ENCODE results near the gene ZNF165. TPM values are rescaled to one million over a fixed set of nuclear protein-coding genes. Genes with fewer than 3 reads are reported as not detected.

The ZNF165 gene
- total and polyA plus RNA-seq, 2 of the 13 experiments (the other 11 are each of a cell fraction or from before 2014, with no cell fraction given), result 0.58 to 8.6 TPM

DNA sequence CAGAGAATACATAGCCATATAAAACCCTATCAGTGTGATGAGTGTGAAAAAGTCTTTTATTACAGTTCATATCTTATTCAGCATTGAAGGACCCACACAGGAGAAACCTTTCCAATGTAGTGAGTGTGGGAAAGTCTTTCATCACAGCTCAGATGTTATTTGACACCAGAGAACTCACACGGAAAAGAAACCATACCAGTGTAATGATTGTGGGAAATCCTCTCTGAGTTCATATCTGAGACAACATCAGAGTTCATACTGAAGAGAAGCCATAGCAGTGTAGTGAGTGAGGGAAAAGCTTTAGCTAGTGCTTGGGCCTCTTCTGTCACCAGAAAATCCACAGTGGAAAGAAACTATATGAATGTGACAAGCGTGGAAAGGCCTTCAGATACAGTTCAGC, 35.4 kb downstream of the ZNF165 start (continued):
- no peak for TF ChIP-seq RCOR2 (CRISPR knock-in tag; IDR thresholded peaks at IDR 0.05)
- no peak for TF ChIP-seq ELF1 (CRISPR knock-in tag; IDR thresholded peaks at IDR 0.05)
- TF ChIP-seq, protein P1, sequence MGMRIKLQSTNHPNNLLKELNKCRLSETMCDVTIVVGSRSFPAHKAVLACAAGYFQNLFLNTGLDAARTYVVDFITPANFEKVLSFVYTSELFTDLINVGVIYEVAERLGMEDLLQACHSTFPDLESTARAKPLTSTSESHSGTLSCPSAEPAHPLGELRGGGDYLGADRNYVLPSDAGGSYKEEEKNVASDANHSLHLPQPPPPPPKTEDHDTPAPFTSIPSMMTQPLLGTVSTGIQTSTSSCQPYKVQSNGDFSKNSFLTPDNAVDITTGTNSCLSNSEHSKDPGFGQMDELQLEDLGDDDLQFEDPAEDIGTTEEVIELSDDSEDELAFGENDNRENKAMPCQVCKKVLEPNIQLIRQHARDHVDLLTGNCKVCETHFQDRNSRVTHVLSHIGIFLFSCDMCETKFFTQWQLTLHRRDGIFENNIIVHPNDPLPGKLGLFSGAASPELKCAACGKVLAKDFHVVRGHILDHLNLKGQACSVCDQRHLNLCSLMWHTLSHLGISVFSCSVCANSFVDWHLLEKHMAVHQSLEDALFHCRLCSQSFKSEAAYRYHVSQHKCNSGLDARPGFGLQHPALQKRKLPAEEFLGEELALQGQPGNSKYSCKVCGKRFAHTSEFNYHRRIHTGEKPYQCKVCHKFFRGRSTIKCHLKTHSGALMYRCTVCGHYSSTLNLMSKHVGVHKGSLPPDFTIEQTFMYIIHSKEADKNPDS (CRISPR knock-in tag; IDR thresholded peaks at IDR 0.05), result no peak

GRCh38 chr6:28117386-28118050, 37.1 kb downstream of the ZNF165 start:
- ATAC-seq, result no peak
- BruUV-seq (replicated peaks), result no TSS peak

More at GRCh38 chr6:28117386-28118050, 37.1 kb downstream of the ZNF165 start:
- Histone ChIP-seq H3K4me1 (ENCODE audit: insufficient read depth, low read length) (peaks cover 5% of the 10 kb centered on the region; the same call in 1 of the 2 replicates), H3K4me2 (ENCODE audit: low read depth, low read length) (no peak overlapping the region), H3K4me3 (replicated peaks in 1 of 3; ENCODE audit: insufficient read depth in 1 of 3, low read depth in 2 of 3, low read length in 3 of 3) (no peak overlapping the region), H3K9ac (ENCODE audit: insufficient read depth, low read depth, low read length) (no peak overlapping the region), H3K27me3 (ENCODE audit: control insufficient read depth in 1 of 2, insufficient read depth in 2 of 2, low read length in 2 of 2) (no peaks in the 10 kb centered on the region), H3K27ac (ENCODE audit: extremely low read length, insufficient read depth, low read length) (no peak overlapping the region), H3K36me3 (replicated peaks in 1 of 2; ENCODE audit: control insufficient read depth in 1 of 2, insufficient read depth in 2 of 2, low read length in 2 of 2) (peaks cover 2 to 15% of the 10 kb centered on the region in 2 experiments), H2AFZ (ENCODE audit: low read length) (no peak overlapping the region), H3K79me2 (ENCODE audit: insufficient read depth, low read length) (no peaks in the 10 kb centered on the region), H3K9me3 (ENCODE audit: low read length) (no peaks in the 10 kb centered on the region), H4K20me1 (ENCODE audit: insufficient read depth, low read length) (no peaks in the 10 kb centered on the region)
- intact Hi-C loops (cut with micrococcal nuclease; ENCODE audit: unreplicated experiment) (no loop called here), in situ Hi-C loops (cut with HindIII; ENCODE audit: extremely low pct_ligation_motif_present, low pct_unique_long_range_greater_than_20kb) (no loop called here)
- CTCF ChIA-PET (ENCODE audit: low intra/inter-chr PET ratio, low total read pairs), result no interaction called here
- POLR2A ChIA-PET, result interaction anchor here (2.1 kb wide), 1 partner anchor 13 kb away, joined by 6 read pairs; no protein-coding TSS in a partner anchor
- no peak for FAIRE-seq
- 98% methylated on average over 2 of the region's 2 CpGs for WGBS (ENCODE audit: low lambda C conversion rate)
- DNase-seq (ENCODE audit: low spot score), result no peak
- TF ChIP-seq ZNF264 (CRISPR knock-in tag; IDR thresholded peaks at IDR 0.05) (no peak), DMAP1 (CRISPR knock-in tag; IDR thresholded peaks at IDR 0.05) (no peak), FOXA1 (IDR thresholded peaks at IDR 0.05) (no peak), FOXA1 (CRISPR knock-in tag; IDR thresholded peaks at IDR 0.05) (no peak), CENPBD1 (CRISPR knock-in tag; IDR thresholded peaks at IDR 0.05; ENCODE audit: borderline replicate concordance, low read depth) (no peak)
- TF ChIP-seq, protein P2, sequence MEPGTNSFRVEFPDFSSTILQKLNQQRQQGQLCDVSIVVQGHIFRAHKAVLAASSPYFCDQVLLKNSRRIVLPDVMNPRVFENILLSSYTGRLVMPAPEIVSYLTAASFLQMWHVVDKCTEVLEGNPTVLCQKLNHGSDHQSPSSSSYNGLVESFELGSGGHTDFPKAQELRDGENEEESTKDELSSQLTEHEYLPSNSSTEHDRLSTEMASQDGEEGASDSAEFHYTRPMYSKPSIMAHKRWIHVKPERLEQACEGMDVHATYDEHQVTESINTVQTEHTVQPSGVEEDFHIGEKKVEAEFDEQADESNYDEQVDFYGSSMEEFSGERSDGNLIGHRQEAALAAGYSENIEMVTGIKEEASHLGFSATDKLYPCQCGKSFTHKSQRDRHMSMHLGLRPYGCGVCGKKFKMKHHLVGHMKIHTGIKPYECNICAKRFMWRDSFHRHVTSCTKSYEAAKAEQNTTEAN (CRISPR knock-in tag; conservative IDR thresholded peaks at IDR 0.05), result no peak

Measured in HepG2 (cell line).